GM12801 (cell line): ENCODE data around the gene MYL6.

Source experiments
- CTCF ChIP-seq: IDR thresholded peaks from one replicate; pipeline ENCODE4 v1.5.1; 2011; ENCODE audit warnings: control low read depth; ENCODE audit not compliant: insufficient read length; ENCODE audit errors: extremely low read depth

Gene MYL6

DNA sequence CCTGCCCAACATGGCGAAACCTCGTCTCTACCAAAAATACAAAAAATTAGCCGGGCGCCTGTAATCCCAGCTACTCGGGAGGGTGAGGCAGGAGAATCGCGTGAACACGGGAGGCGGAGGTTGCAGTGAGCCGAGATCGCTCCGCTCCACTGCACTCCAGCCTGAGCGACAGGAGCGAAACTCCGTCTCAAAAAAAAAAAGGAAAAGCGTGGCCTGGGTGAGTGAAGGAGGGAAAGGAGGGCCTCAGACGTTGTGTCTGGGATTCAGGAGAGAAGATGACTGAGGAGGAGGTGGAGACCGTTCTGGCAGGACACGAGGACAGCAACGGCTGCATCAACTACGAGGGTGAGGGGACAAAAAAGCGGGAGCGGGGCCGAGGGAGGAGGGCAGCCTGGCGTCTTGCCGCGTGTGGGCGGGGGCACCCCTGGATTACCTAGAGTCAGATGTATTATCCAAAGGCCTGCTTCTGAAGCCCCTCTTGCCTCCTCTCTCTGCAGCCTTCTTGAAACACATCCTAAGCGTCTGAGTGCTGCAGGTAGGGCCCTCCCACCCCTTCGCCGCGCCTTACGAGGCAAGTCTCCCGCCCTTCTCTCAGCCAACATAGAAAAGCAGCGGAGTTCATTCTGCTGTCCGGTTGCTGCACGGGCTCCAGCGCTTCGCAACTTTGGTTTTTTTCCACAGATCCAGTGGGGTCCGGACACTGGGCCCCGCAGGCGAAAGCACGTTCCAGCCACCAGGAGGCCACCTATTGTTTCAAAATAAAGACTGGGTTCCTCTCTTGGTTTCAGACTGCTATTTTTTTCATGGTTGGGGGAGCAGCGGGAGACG is 744 bp upstream of the MYL6 start:
- no peak for TF ChIP-seq CTCF

DNA sequence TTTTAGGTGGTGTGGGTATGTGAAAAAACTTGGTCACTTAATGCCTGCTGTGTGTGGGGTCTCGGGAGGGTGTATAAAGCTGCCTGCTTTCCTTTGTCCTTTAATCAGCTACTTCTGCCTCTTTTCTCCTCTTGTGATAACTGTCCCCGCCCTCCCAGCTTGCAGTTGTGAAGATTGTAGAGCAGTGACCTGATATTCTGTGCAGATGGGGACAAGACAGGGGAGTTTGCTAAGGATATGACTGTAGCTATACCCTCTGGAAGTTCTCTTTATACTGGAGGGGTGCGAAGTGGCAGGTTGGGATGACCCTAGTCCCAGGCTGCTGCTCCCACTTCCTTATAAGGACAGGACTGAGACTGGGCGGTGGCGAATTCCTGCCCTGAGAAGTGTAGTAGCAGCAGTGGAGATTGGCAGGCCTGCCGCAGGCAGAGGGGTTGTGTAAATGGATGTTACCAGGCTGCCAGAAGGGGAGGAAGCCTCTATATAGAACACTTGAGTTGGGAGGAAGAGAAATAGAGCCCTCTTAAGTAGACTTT is 835 bp downstream of the MYL6 start:
- TF ChIP-seq CTCF = no peak

GRCh38 chr12:56159482-56160192 is 1.5 kb downstream of the MYL6 start:
- TF ChIP-seq CTCF = no peak

- no peak for TF ChIP-seq CTCF
Observed at GRCh38 chr12:56160193-56160763, 2.1 kb downstream of the MYL6 start.

GRCh38 chr12:56160894-56161689 is 2.9 kb downstream of the MYL6 start:
- no peak for TF ChIP-seq CTCF

GRCh38 chr12:56161690-56162351 is 3.7 kb downstream of the MYL6 start:
- no peak for TF ChIP-seq CTCF
